Smooth muscle cell (in vitro differentiated cells): ENCODE measurements around the gene C5orf34. TPM values are rescaled to one million over a fixed set of nuclear protein-coding genes. Genes with fewer than 3 reads are reported as not detected.
"Not testable (repeated sequence)": the region's sequence is repeated elsewhere in the genome, so short reads cannot be mapped to it uniquely, and the experiment has no call there.

Source experiments
- DNase-seq: peaks from one replicate; lab custom pipeline; 2025; ENCODE audit not compliant: unreplicated experiment; lab: John Stamatoyannopoulos, UW
- H2AFZ ChIP-seq: fragments of 200-600 bp; sonication (generic); 2 replicates; pipeline ENCODE4 v1.6.0; 2016; ENCODE audit warnings: antibody characterized with exemption, low read depth, mild to moderate bottlenecking
- H3F3A ChIP-seq: fragments of 200-600 bp; sonication (generic); 2 replicates; pipeline ENCODE4 v1.6.0; 2017; ENCODE audit warnings: antibody characterized with exemption, low read depth
- H3K27ac ChIP-seq: fragments of 200-600 bp; sonication (generic); 2 replicates; pipeline ENCODE4 v1.5.1; 2016; ENCODE audit warnings: low read depth, mild to moderate bottlenecking
- H3K27me3 ChIP-seq: fragments of 200-600 bp; sonication (generic); 2 replicates; pipeline ENCODE4 v1.6.1; 2016; ENCODE audit warnings: low read depth, mild to moderate bottlenecking
- H3K36me3 ChIP-seq: fragments of 200-600 bp; sonication (generic); 2 replicates; pipeline ENCODE4 v1.5.1; 2016; ENCODE audit warnings: low read depth
- H3K4me1 ChIP-seq: fragments of 200-600 bp; sonication (generic); 2 replicates; pipeline ENCODE4 v1.5.1; 2016; ENCODE audit warnings: low read depth
- H3K4me2 ChIP-seq: fragments of 200-600 bp; sonication (generic); 2 replicates; pipeline ENCODE4 v1.6.0; 2016; ENCODE audit warnings: mild to moderate bottlenecking
- H3K4me3 ChIP-seq: fragments of 200-600 bp; sonication (generic); 2 replicates; pipeline ENCODE4 v1.5.1; 2016; ENCODE audit warnings: mild to moderate bottlenecking
- H3K79me2 ChIP-seq: fragments of 200-600 bp; sonication (generic); 2 replicates; pipeline ENCODE4 v1.6.0; 2016; ENCODE audit warnings: low read depth, mild to moderate bottlenecking
- H3K9ac ChIP-seq: fragments of 200-600 bp; sonication (generic); 2 replicates; pipeline ENCODE4 v1.6.0; 2016; ENCODE audit warnings: low read depth
- H3K9me3 ChIP-seq: fragments of 200-600 bp; sonication (generic); replicated peaks from 2 replicates; pipeline ENCODE4 v1.5.1; 2016; ENCODE audit warnings: low read depth
- H4K20me1 ChIP-seq: fragments of 200-600 bp; sonication (generic); 2 replicates; pipeline ENCODE4 v1.6.0; 2016; ENCODE audit warnings: low read depth
- WGBS: methylation state at CpG from one replicate; pipeline ENCODE4 v1.1.7; 2016; ENCODE audit warnings: low lambda C conversion rate; 5-methylcytosine and 5-hydroxymethylcytosine counted together
- polyA plus RNA-seq: library from polyadenylated mRNA; unstranded; fragments of >200 nt; fragmentation: Nextera tagmentation; extraction: Ambion mirVana; gene quantifications from 2 replicates; pipeline ENCODE4 v1.2.1, GENCODE V29; 2016
- total RNA-seq: library from RNA; depleted of rRNA; stranded (reverse); fragments of >200 nt; gene quantifications from 2 replicates; pipeline ENCODE4 v1.2.3, GENCODE V29; 2014
- TF ChIP-seq, protein P1 (sequence below): fragments of 200-600 bp; sonication (generic); IDR thresholded peaks from 2 replicates; pipeline ENCODE4 v1.5.1; 2017; ENCODE audit warnings: borderline replicate concordance, mild to moderate bottlenecking, antibody characterized with exemption; ENCODE audit not compliant: insufficient read depth, poor library complexity, severe bottlenecking

C5orf34 gene
- total and polyA plus RNA-seq, 2 experiments from 2014 or later, result 2.6 to 7.5 TPM

DNA sequence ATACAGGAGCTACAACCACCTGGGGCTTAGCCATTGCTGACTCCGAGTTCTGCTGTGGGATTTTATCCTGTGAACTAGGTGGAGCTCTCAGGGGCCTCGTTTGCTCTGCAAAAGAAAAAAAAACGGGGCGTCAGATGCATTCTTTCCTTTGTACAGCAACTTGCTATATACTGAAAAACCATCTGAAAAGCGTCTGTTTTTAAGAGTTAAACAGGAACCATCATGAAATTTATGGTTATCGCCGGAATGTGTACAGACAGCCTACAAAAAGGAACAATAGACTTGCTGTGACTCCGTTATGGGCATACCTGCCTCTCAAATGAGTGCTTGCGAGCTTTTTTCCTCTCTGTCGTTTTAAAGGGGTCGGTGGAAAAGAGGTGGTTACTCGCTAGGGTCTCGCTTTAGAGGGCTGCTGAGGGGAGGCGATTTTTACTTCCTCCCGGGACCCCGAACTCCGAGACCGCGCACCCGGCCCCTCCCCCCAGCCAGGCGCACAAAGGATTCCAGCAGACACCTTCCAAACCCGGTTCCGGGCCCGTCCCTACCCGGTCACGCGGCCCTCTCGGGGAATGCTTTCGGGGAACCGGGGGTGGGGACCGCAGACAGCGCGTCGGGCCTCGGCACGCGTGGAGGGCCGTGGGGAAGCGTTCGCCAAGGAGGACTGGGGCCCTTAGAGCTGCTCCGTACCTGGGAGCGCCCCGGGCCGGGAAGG, 41.1 kb upstream of the C5orf34 start:
- no peaks in the 10 kb centered on the region for H3K27me3 ChIP-seq
- peak overlapping the region; percentile 97 for H3K9ac ChIP-seq
- H4K20me1 ChIP-seq, result peaks cover 46% of the 10 kb centered on the region
- peaks cover 15% of the 10 kb centered on the region for H3K36me3 ChIP-seq
- peaks cover 61% of the 10 kb centered on the region for H3K79me2 ChIP-seq
- peaks cover 36% of the 10 kb centered on the region for H3K4me1 ChIP-seq
- TF ChIP-seq, protein P1, sequence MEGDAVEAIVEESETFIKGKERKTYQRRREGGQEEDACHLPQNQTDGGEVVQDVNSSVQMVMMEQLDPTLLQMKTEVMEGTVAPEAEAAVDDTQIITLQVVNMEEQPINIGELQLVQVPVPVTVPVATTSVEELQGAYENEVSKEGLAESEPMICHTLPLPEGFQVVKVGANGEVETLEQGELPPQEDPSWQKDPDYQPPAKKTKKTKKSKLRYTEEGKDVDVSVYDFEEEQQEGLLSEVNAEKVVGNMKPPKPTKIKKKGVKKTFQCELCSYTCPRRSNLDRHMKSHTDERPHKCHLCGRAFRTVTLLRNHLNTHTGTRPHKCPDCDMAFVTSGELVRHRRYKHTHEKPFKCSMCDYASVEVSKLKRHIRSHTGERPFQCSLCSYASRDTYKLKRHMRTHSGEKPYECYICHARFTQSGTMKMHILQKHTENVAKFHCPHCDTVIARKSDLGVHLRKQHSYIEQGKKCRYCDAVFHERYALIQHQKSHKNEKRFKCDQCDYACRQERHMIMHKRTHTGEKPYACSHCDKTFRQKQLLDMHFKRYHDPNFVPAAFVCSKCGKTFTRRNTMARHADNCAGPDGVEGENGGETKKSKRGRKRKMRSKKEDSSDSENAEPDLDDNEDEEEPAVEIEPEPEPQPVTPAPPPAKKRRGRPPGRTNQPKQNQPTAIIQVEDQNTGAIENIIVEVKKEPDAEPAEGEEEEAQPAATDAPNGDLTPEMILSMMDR, result no peak
- H3K4me3 ChIP-seq, result peak overlapping the region; percentile 83
- H3F3A ChIP-seq, result no peaks in the 10 kb centered on the region
- H3K9me3 ChIP-seq, result no peaks in the 10 kb centered on the region
- 0% methylated on average over 30 of the region's 44 CpGs for WGBS
- peak overlapping the region; percentile 99 for H3K4me2 ChIP-seq
- DNase-seq, result peak; percentile 43
- peak overlapping the region; percentile 87 for H3K27ac ChIP-seq
- H2AFZ ChIP-seq, result peak overlapping the region; percentile 85

DNA sequence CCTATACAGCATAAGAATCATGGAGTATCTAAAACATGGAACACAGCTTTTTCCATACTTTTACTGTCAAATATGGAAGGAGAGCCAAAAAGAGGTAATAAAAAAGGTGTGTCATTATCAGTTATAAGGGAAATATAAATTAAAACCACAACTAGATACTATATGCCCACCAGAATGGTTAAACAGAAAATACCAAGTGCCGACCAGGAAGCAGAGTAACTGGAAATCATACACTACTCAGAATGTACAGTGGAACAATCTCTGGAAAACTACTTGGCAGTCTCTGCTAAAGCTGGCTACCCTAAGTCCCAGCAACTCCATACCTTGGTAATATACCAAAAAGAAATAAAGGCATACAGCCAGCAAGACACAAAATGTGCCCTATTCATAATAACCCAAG, 39.5 kb upstream of the C5orf34 start:
- Histone ChIP-seq H3K4me2 (peak overlapping the region; percentile 99), H3K9me3 (no peaks in the 10 kb centered on the region), H3K4me1 (peaks cover 36% of the 10 kb centered on the region), H4K20me1 (peaks cover 61% of the 10 kb centered on the region), H3K27me3 (no peaks in the 10 kb centered on the region), H3K4me3 (peak overlapping the region; percentile 83), H3F3A (no peaks in the 10 kb centered on the region), H3K79me2 (peaks cover 77% of the 10 kb centered on the region), H3K9ac (peak overlapping the region; percentile 97), H2AFZ (no peak overlapping the region), H3K36me3 (peaks cover 15% of the 10 kb centered on the region), H3K27ac (no peak overlapping the region)
- no peak for DNase-seq
- TF ChIP-seq, protein P1, result no peak
- WGBS, result 95% methylated on average over 1 of the region's 1 CpG

DNA sequence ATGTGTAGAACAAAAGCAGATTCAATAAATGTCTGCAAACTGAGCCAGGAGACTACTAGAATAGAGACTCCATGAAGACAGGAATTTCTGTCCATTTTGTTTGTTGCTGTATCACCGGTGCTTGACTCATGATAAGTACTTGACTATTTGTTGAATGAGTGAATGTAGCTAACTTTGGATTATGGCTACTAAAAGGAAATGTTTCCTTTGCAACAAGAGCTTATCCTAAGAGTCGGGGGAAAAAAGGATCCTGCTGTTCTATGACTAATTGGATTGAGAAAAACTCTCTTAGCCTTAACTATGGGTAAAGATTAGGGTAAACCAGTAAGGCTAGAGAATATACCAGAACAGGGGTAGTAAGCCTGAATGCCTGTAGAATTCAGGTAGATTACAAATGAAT, 38.4 kb upstream of the C5orf34 start:
- WGBS, result 62% methylated on average over 2 of the region's 2 CpGs
- Histone ChIP-seq H4K20me1 (peaks cover 73% of the 10 kb centered on the region), H3K9ac (no peak overlapping the region), H3K27me3 (no peaks in the 10 kb centered on the region), H3K4me1 (peaks cover 36% of the 10 kb centered on the region), H3K36me3 (peaks cover 15% of the 10 kb centered on the region), H3K4me3 (no peak overlapping the region), H3K9me3 (no peaks in the 10 kb centered on the region), H3F3A (no peaks in the 10 kb centered on the region), H2AFZ (no peak overlapping the region), H3K27ac (peak overlapping the region; percentile 17), H3K4me2 (peak overlapping the region; percentile 99), H3K79me2 (peaks cover 86% of the 10 kb centered on the region)
- no peak for DNase-seq
- TF ChIP-seq, protein P1, result no peak

DNA sequence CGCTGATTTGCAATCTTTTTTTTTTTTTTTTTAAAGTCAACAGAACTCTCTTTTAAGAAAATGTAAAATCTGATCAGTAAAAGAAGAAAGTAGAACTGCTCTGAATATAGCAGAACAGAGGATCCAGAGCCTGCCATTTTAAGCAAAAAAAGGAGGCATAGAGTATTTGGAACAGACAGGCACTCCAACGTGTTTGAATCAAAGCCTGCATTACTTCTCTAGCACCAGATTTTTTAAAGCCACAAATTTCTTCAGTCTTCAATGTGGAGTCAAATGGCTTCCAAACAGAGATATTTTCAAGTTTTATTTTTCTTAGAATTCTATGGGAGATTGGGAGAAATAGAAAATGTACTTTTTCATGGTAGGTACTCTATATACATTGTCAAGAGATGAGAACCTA, 36.8 kb upstream of the C5orf34 start:
- Histone ChIP-seq H3K4me3 (no peak overlapping the region), H3F3A (no peaks in the 10 kb centered on the region), H4K20me1 (peaks cover 86% of the 10 kb centered on the region), H3K79me2 (peaks cover 92% of the 10 kb centered on the region), H3K36me3 (peaks cover 19% of the 10 kb centered on the region), H3K4me1 (peaks cover 36% of the 10 kb centered on the region), H3K27ac (no peak overlapping the region), H2AFZ (no peak overlapping the region), H3K9me3 (no peaks in the 10 kb centered on the region), H3K27me3 (no peaks in the 10 kb centered on the region), H3K4me2 (no peak overlapping the region), H3K9ac (no peak overlapping the region)
- WGBS, result 94% methylated on average over 2 of the region's 2 CpGs
- DNase-seq, result no peak
- TF ChIP-seq, protein P1, result no peak

DNA sequence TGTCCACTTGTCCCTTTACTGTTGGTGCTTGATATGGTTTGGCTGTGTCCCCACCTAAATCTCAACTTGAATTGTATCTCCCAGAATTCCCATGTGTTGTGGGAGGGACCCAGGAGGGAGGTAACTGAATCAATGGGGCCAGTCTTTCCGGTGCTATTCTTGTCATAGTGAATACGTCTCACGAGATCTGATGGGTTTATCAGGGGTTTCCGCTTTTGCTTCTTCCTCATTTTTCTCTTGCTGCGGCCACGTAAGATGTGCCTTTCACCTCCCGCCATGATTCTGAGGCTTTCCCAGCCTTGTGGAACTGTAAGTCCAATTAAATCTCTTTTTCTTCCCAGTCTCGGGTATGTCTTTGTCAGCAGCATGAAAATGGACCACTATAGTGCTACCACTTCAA, 34.3 kb upstream of the C5orf34 start:
- Histone ChIP-seq H4K20me1 (peaks cover 86% of the 10 kb centered on the region), H3K79me2 (peaks cover 89% of the 10 kb centered on the region), H3K4me1 (peaks cover 22% of the 10 kb centered on the region), H3K36me3 (peaks cover 23% of the 10 kb centered on the region)
- WGBS, result 98% methylated on average over 8 of the region's 8 CpGs
- H3K9ac ChIP-seq, H2AFZ ChIP-seq, DNase-seq, H3K4me3 ChIP-seq, H3K9me3 ChIP-seq, H3F3A ChIP-seq, H3K4me2 ChIP-seq, H3K27ac ChIP-seq, H3K27me3 ChIP-seq: not testable (repeated sequence)
